HG03575 (cell line): Measurements from ENCODE around the gene MLLT3.
"Not testable (repeated sequence)": the region's sequence is repeated elsewhere in the genome, so short reads cannot be mapped to it uniquely, and the experiment has no call there.

Experiments used
- ATAC-seq: cut with Tn5 transposase; IDR thresholded peaks from one replicate; pipeline ENCODE4 v1.9.1; 2021; ENCODE audit not compliant: unreplicated experiment, insufficient number of reproducible peaks, low FRiP score; ENCODE audit errors: extremely low read depth

Gene MLLT3

GRCh38 chr9:20603524-20604268 is 18.6 kb downstream of the MLLT3 start:
- no peak for ATAC-seq

DNA sequence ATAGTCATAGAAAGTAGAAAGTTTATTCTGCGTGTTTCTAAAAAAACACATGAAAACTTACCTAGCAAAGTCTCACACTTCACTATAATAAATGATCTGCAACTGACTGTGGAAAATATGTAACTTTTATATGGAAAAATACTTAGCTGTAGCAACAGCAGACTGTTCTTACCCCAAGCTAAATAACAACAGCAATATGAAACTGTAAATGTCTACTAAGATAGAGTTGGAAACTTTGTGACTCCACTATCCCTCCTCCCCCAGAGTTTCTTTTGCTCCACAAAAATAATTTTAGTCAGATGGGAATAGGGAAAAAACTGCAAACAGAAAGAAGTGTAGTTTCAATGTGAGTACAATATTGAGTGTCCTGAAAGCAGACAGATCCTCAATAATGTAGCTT is 21.0 kb downstream of the MLLT3 start:
- no peak for ATAC-seq

- no peak for ATAC-seq
Measured at GRCh38 chr9:20599195-20599594, 23.1 kb downstream of the MLLT3 start.

GRCh38 chr9:20598367-20598766 is 23.9 kb downstream of the MLLT3 start:
- ATAC-seq: no peak

- ATAC-seq: no peak
Measured at GRCh38 chr9:20597862-20598261, 24.4 kb downstream of the MLLT3 start.

DNA sequence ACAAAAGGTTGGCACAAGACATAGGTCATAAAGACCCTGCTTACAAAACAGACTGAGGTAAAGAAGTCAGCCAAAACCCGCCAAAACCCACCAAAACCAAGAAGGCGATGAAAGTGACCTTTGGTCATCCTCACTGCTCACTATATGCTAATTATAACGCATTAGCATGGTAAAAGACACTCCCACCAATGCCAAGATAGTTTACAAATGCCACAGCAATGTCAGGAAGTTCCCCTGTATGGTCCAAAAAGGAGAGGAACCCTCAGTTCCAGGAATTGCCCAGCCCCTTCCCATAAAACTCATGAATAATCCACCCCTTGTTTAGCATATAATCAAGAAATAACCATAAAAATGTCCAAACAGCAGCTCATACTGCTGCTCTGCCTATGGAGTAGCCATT is 27.7 kb downstream of the MLLT3 start:
- ATAC-seq: no peak

- ATAC-seq: no peak
Measured at GRCh38 chr9:20593537-20593936, 28.8 kb downstream of the MLLT3 start.

- ATAC-seq: no peak
Measured at GRCh38 chr9:20593105-20593504, 29.2 kb downstream of the MLLT3 start.

- no peak for ATAC-seq
Measured at GRCh38 chr9:20592673-20593072, 29.6 kb downstream of the MLLT3 start.

- ATAC-seq: no peak
Measured at GRCh38 chr9:20591223-20591622, 31.1 kb downstream of the MLLT3 start.

DNA sequence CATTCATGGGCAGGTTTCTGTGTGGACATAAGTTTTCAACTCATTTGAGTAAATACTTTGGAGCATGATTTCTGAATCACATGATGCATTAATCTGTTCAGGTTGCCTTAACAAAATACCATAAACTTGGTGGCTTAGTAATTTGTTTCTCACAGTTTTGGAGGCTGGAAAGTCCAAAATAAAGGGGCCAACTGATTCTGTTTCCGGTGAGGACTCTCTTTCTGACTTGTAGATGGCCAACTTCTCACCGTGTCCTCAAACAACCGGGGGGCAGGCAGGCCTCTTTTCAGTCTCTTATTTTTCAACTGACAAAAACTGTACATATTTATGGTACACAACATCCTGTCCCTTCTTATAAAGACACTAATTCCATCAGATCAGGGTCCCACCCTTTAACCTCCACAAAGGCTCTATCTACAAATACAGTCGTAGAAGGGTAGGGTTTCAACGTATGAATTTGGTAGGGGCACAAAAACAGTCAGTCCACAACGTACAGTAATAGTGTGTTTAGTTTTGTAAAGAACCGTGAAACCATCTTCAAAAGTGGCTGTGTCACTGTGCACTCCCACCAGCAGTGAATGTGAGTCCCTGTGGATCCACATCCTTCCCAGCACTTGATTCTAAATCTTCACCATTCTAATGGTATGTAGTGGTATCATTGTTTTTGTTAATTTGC is 37.2 kb downstream of the MLLT3 start:
- ATAC-seq: no peak

- not testable (repeated sequence) for ATAC-seq
Measured at GRCh38 chr9:20583088-20583487, 39.2 kb downstream of the MLLT3 start.

DNA sequence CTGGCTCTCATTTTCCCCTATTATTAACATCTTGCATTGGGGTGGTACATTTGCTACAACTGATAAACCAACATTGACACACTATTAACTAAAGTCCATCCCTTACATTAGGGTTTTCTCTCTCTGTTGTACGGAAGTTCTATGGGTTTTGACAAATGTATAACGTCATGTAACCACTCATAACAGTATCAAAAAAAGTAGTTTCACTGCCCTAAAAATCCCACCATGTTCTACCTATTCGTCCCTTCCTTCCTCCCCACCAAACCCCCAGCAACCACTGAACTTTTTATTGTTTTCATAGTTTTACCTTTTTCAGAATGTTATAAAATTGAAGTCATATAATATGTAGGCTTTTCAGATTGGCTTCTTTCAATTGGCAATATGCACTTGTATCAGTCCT is 40.1 kb downstream of the MLLT3 start:
- ATAC-seq: peak; percentile 78

DNA sequence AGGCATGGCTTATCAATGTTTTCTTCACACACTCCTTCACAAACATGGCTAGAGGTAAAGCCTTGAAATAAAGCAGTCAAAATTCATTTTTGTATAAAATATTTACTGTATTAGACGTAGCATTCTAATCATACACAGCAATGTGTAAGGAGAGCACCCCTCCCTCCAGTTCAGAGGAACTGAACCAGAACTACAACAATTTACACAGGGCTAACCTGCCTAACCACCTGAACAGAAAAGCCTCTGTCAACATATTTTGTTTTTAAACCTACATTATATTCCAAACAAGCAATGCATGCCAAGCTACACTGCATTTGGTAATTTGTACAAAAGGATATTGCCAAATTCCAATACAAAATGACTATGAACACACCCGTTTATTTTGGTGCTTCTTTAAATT is 41.6 kb downstream of the MLLT3 start:
- ATAC-seq: no peak

DNA sequence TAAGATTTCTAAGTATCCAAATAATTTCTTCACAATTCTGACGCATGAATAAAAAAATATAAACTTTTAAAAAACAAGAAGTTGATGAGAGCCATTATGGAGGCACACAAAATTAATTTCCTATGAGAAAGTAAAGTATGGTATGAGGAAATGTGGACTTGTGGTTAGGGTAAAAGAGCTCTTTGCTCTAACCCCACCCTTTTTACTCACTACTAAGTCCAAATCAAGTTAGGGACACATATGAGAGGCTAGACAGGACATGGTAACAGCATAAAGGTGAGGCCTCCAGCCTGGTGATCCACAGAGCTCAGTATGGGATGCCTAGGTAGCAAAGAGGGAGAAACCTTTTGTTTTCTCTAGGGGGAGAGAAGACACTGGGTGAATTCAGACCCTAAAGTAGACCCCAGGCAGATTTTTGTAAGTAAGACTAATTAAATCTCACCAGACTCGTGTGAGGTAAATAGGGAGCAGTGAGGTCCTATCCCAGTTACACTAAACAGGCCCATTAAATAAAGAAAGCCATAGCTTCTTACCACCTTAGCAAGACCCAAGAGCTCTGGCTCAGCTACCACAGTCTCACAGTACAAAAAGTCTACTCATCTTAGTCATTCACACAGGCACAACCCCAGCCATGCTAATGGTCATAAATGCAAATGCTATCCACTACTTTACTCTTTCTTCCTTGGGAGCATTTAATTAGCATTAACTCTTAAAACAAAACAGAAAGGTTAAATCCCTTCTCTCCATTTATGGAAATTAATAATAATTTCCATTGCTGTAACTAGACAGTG is 42.6 kb downstream of the MLLT3 start:
- no peak for ATAC-seq

- no peak for ATAC-seq
Measured at GRCh38 chr9:20573023-20573422, 49.3 kb downstream of the MLLT3 start.

GRCh38 chr9:20570756-20571155 is 51.5 kb downstream of the MLLT3 start:
- peak; percentile 45 for ATAC-seq

- no peak for ATAC-seq
Measured at GRCh38 chr9:20570087-20570486, 52.2 kb downstream of the MLLT3 start.

DNA sequence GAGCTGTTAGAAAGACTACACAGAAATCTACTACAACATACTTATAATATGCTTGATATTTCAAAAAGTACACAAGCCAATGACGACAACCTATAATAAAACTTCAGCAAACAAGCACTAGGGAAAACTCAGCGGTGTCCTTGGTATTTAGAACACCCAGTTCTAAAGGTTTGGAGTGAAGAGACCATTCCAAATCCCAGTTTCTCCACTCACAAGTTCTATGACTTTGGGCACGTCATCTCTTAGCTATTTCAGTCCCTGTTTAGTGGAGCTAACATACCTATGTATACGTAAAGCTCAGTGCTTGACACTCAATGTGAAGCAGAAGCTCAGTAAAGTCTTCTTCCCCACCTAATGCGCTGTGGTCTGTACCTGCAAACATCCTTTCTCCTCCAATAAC is 52.8 kb downstream of the MLLT3 start:
- no peak for ATAC-seq

DNA sequence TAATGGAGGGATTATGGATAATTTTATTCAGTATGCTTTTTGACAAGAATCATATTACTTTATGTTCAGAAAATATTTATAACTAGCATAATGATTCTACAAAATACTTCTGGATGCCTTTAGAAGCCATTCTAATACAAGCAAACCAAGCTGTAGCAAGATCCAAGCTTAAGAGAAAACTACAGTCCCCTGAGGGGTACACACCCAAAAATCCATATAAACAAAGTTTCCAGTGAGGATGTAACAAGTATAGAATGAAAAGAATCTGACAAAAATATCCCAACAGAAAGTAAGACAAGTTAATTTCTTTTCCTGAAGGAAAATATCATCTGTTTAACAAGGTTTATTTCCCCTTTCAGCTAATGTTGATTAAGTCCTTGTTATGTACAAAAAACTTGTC is 53.9 kb downstream of the MLLT3 start:
- no peak for ATAC-seq
